Left ventricle myocardium inferior (tissue), 1 donor: Measurements from ENCODE around the gene OAF. TPM values are rescaled to one million over a fixed set of nuclear protein-coding genes. Genes with fewer than 3 reads are reported as not detected.

Experiments used
- DNase-seq: peaks from one replicate; pipeline ENCODE4 v3.0.0-alpha.2; 2020
- H3K27ac ChIP-seq: fragments of 200-600 bp; replicated peaks from 2 replicates; pipeline ENCODE4 v1.8.0; 2021
- H3K27me3 ChIP-seq: fragments of 200-600 bp; 2 replicates; pipeline ENCODE4 v1.8.0; 2021; ENCODE audit warnings: low read depth
- H3K36me3 ChIP-seq: fragments of 200-600 bp; 2 replicates; pipeline ENCODE4 v1.8.0; 2021
- H3K4me1 ChIP-seq: fragments of 200-600 bp; 2 replicates; pipeline ENCODE4 v1.8.0; 2021
- H3K4me3 ChIP-seq: fragments of 200-600 bp; 2 replicates; pipeline ENCODE4 v1.8.0; 2021; ENCODE audit warnings: mild to moderate bottlenecking, moderate library complexity
- H3K9me3 ChIP-seq: fragments of 200-600 bp; replicated peaks from 2 replicates; pipeline ENCODE4 v1.8.0; 2021
- CTCF ChIP-seq: fragments of 200-600 bp; IDR thresholded peaks from 2 replicates; pipeline ENCODE4 v1.8.0; 2021; ENCODE audit warnings: antibody characterized with exemption, mild to moderate bottlenecking, borderline replicate concordance
- intact Hi-C: fragments of 100-400 bp; cut with micrococcal nuclease; formaldehyde crosslinking; loops from one replicate; pipeline ENCODE4 v1.11.0; 2022
- total RNA-seq: library from RNA; stranded (reverse); fragmentation: NEBNext Ultra II Directional; extraction: Animal tissue kit (Norgen Biotek cat#: 25700); gene quantifications from one replicate; pipeline ENCODE4 v1.2.1, GENCODE V29; 2021
- donor health status: DM: no; HTN: yes; CAD: no; lungs with severe emphysema.

Gene OAF
- total RNA-seq, 1 donor from 2014 or later = 23.7 TPM

GRCh38 chr11:120238968-120239620 is 28.3 kb downstream of the OAF start:
- no peak overlapping the region for H3K27ac ChIP-seq
- peaks cover 14% of the 10 kb centered on the region for H3K4me1 ChIP-seq
- DNase-seq = no peak
- peaks cover 72% of the 10 kb centered on the region for H3K27me3 ChIP-seq
- H3K36me3 ChIP-seq = no peaks in the 10 kb centered on the region
- no peak overlapping the region for H3K4me3 ChIP-seq
- intact Hi-C loops = no loop called here
- no peaks in the 10 kb centered on the region for H3K9me3 ChIP-seq
- no peak for TF ChIP-seq CTCF

- intact Hi-C loops = no loop called here
- peaks cover 9% of the 10 kb centered on the region for H3K4me1 ChIP-seq
- DNase-seq = no peak
- H3K4me3 ChIP-seq = peak within 1 kb of the TSS; percentile 36
- H3K9me3 ChIP-seq = no peaks in the 10 kb centered on the region
- H3K27me3 ChIP-seq = peaks cover 72% of the 10 kb centered on the region
- H3K27ac ChIP-seq = no peak within 1 kb of the TSS
- H3K36me3 ChIP-seq = no peaks in the 10 kb centered on the region
- TF ChIP-seq CTCF = no peak
These were observed 29.1 kb downstream of the OAF start, which contains the start of gene POU2F3 for GRCh38 chr11:120239713-120240640. TSS of gene POU2F3 (plus strand) at chr11:120240140. CDS start at chr11:120240344, 204 bp downstream.

GRCh38 chr11:120240866-120241265 is 30.0 kb downstream of the OAF start:
- no peak for DNase-seq
- Histone ChIP-seq H3K4me3 (no peak overlapping the region), H3K4me1 (peaks cover 9% of the 10 kb centered on the region), H3K9me3 (no peaks in the 10 kb centered on the region), H3K27me3 (peaks cover 80% of the 10 kb centered on the region), H3K27ac (no peak overlapping the region), H3K36me3 (no peaks in the 10 kb centered on the region)
- intact Hi-C loops = no loop called here
- no peak for TF ChIP-seq CTCF

GRCh38 chr11:120241277-120241676 is 30.4 kb downstream of the OAF start:
- peaks cover 9% of the 10 kb centered on the region for H3K4me1 ChIP-seq
- H3K9me3 ChIP-seq = no peaks in the 10 kb centered on the region
- TF ChIP-seq CTCF = no peak
- H3K27me3 ChIP-seq = peaks cover 84% of the 10 kb centered on the region
- intact Hi-C loops = no loop called here
- no peak for DNase-seq
- H3K4me3 ChIP-seq = no peak overlapping the region
- H3K27ac ChIP-seq = no peak overlapping the region
- H3K36me3 ChIP-seq = no peaks in the 10 kb centered on the region

- no peak overlapping the region for H3K4me3 ChIP-seq
- intact Hi-C loops = no loop called here
- H3K4me1 ChIP-seq = peaks cover 9% of the 10 kb centered on the region
- no peak for TF ChIP-seq CTCF
- DNase-seq = no peak
- H3K9me3 ChIP-seq = no peaks in the 10 kb centered on the region
- no peaks in the 10 kb centered on the region for H3K36me3 ChIP-seq
- H3K27me3 ChIP-seq = peaks cover 100% of the 10 kb centered on the region
- H3K27ac ChIP-seq = no peak overlapping the region
These were observed 32.4 kb downstream of the OAF start for GRCh38 chr11:120243221-120243620.
